Activated CD4-positive, CD25-positive, alpha-beta regulatory T cell treated with anti-CD3 and anti-CD28 coated beads, Interleukin-2, amount 50 U/mL, for 16 hours (primary cell): ENCODE results near the gene BRSK1.
"Not testable (repeated sequence)": the region's sequence is repeated elsewhere in the genome, so short reads cannot be mapped to it uniquely, and the experiment has no call there.

Experiments
- DNase-seq: peaks from one replicate; pipeline ENCODE4 v3.0.0-alpha.2; 2020; ENCODE audit warnings: low read depth, low spot score

BRSK1 gene

DNA sequence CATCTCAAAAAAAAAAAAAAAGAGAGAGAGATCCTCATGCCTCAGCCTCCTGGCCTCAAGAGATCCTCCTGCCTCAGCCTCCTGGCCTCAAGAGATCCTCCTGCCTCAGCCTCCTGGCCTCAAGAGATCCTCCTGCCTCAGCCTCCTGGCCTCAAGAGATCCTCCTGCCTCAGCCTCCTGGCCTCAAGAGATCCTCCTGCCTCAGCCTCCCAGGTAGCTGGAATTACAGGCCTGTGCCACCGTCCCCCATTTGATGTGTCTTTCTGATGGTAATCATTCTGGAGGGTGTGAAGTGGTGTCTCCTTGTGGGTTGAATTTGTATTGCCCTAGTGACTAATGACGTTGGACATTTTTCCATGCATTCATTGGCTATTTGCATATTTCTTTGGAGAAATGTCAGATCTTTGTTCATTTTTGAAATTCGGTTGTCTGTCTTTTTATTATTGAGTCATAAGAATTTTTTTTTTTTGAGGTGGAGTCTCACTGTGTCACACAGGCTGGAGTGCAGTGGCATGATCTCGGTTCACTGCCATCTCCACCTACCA, 45.0 kb downstream of the BRSK1 start:
- not testable (repeated sequence) for DNase-seq

DNA sequence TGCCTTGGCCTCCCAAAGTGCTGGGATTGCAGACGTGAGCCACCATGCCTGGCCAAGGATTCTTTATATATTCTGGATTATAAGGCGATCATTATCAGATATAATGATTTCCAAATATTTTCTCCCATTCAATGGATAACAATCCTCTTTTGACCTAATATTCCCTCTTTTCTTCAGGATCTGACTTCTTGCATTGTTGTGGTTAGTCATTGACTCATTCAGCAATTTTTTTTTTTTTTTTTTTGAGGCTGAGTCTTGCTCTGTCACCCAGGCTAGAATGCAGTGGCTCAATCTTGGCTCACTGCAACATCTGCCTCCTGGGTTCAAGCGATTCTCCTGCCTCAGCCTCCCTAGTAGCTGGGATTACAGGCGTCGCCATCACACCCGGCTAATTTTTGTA, 46.0 kb downstream of the BRSK1 start:
- DNase-seq = not testable (repeated sequence)

DNA sequence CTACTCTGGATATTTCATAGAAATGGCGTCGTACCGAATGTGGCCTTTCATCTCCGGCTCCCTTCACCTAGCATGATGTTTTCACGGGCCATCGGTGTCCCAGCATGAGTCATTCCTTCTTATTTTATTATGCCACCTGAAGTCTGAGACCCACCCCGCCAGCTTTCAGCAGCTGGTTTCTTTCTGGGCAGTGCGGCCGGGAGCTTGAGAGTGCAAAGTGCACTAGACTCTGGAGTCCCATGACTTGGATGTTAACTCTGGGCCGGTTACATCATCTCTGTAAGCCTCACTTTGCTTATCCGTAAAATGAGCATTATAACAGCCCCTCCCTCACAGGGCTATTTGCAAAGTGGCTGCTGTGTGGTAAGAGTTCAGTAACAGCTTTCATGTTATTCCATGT, 50.1 kb downstream of the BRSK1 start:
- DNase-seq = no peak

DNA sequence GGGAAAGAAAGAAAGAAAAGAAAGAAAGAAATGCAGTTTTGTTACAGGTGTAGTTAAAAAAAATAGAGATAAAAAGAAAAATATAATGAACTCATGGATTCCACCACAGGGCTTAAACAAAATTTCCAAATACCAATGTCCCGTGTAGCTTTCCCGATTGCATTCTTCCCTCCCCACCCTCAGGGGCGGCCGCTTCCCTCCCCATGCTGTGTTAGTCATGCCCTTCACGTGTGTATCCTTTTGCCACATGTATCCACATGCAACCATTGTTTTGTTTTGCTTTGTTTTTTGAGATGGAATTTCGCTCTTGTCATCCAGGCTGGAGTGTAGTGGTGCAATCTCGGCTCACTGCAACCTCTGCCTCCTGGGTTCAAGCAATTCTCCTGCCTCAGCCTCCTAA, 52.3 kb downstream of the BRSK1 start:
- DNase-seq = no peak

DNA sequence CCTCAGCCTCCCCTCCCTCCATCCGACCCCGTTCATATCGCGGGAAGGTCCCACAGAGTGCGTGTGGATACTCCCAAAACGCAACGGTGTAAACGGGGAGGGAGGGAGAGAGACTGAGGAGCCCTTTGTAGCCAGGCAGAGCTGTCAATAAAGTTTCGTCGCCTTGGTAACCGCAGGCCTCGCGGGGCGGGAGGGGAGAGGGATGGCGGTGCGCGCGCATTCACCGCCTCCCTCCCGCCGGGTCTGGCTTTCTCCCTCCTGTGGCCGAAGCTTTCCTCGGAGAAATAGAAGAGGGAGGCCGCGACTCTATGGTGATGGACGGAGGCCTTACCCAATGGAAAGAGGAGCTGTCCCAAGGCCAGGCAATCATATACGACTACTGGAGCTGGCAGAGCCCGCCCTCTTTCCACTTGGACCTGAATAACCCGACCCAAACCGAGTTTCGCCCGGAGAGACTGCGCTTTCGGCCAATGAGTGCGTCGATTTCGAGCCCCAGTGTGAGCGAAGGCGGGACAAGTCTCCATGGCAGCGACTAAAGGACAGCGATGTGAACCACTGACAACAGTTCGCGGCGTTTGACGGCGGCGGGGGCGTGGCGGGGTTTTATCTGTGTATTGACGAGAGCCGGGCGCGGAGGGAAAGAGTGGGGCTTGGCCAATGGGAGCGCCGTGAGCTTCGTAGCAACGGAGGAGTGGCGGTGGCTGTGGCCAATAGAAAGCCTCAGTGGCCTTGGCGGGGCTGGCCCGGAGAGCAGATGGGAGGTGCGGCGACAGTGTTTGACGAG, 55.5 kb downstream of the BRSK1 start, which contains the start of gene KMT5C:
Gene KMT5C, plus strand, starts transcription at position 772 of the 784 bp plus-strand sequence. CDS start 2,061 bp downstream, outside the sequence.
- DNase-seq = peak; percentile 100

DNA sequence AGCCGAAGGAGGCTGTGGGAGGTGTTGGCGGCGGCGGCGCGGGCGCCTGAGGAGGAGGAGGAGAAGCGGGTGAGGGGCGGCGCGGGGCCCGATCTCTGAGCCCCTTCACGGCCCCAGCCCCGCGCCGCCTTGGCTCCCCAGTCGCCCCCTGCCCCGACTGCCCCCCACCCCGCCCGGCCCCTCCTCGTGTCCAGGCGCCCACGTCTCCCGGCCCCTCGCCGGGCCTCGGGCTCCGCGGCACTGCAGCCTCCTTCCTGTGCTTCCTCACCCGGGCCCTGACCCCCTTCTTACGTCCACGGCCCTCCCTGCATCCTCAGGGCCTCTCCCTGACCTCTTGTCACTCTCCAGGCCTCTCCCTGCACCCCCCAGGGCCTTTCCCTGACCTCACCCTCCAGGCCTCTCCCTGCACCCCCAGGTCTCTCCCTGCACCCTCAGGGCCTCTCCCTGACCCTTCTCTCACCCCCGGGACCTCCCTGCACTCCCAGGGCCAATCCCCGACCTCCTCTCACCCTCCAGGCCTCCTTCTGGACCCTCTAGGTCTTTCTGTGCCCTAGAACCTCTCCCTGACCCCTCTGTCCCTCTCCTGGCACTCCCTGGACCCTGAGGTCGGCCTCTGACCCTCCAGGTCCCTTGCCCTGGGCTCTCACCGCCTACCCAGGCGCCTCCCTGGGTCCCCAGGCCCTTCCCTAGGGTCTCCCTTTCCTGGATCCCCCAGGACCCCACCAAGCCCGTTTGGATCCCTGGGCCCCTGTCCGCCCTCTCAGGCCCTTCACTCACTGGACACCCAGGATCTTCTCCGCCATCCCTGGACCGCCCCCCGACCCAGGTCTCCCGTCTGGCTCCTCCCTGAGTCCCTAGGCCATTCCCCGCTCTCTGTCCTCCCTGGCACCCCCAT, 56.3 kb downstream of the BRSK1 start:
- no peak for DNase-seq

DNA sequence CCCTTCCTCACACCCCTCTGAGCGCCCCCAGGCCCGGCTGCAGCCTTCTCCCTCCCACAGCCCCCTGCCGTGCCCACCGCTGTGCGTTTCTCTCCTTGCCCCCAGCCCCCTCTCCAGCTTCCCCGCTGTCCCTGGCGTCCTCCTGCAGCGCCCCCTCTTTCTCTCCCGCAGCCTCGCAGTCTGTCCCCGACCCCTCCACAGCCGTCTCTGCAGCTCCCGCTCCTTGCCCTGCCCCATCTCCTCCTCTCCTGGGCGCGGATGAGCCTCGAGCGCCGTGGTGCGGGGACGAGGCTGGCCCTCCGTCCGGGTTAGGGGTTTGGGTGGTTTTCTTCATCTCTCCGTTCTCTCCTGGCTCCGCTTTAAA, 57.0 kb downstream of the BRSK1 start:
- DNase-seq = no peak

DNA sequence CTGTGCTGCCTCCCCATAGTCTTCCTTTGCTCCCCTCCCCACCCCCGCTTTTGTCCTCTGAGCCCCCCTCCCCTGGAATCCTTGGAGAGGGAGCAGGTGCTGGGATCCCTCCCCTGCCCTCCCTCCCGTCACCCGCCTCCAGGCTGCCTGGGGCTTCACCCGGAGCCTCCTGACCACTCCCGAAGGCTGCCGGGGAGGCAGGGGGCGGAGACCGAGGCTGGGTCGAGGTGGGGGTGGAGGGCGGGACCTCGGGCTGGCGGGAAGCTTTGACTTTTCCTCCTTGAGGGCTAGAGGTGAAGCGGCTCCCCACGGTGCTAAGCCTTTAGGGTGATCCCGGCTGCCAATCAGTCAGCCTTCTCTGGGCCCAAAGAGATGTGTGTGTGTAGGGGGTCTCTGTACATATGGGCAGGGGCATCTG, 57.4 kb downstream of the BRSK1 start:
- DNase-seq = no peak

DNA sequence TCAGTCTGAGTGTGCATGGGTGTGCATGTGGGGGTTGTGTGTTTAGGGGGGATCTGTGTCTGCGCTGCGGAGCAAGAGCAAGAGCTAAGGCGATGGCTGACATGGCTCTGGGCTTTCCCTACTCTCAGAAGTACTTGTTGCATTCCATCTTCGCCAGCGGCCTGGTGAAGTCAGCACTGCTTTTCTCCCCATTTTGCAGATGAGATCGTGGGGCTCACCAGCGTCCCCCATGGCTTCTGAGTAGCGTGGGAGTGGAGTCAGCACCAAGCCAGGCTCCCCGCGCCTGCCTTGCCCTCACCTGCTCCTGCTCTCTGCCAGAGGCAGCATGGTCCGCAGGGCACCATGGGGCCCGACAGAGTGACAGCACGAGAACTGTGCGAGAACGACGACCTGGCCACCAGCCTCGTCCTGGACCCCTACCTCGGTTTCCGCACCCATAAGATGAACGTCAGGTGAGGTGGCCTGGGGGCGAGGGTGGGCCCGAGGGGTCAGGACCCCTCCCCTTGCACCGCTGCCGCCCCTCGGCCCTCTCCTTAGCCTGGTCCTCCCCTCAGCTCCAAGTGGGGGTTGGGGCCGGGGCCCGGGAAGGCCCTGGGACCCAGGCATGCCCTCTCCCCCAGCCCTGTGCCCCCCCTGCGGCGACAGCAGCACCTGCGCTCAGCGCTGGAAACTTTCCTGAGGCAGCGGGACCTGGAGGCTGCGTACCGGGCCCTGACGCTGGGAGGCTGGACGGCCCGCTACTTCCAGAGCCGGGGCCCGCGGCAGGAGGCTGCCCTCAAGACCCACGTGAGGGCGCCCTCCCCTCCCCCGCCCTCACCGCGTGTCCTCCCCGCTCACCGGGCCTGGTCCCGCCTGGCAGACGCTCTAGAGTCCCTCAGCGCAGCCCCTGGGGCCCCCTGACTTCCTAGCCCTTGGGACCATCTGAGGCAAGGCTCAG, 58.1 kb downstream of the BRSK1 start:
- DNase-seq = no peak

DNA sequence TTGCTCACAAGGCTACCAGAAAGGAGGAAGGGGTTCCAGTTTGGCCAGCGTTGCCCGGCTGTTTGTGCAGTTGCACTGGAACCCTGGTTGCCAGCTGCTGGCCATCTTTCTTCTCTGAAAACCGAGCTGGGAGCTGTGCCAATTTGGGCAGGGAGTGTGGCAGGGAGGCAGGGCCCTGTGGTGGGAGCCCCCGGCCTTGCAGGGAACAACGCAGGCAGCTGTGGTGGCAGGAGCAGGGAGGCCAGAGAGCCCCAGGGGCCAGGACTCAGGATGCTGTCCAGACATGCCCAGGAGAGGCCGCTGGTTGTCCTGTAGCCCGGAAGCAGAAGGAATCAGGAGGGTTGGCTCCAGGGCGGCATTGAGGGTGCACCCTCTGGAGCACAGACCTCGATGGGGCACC, 60.6 kb downstream of the BRSK1 start:
- DNase-seq = no peak

DNA sequence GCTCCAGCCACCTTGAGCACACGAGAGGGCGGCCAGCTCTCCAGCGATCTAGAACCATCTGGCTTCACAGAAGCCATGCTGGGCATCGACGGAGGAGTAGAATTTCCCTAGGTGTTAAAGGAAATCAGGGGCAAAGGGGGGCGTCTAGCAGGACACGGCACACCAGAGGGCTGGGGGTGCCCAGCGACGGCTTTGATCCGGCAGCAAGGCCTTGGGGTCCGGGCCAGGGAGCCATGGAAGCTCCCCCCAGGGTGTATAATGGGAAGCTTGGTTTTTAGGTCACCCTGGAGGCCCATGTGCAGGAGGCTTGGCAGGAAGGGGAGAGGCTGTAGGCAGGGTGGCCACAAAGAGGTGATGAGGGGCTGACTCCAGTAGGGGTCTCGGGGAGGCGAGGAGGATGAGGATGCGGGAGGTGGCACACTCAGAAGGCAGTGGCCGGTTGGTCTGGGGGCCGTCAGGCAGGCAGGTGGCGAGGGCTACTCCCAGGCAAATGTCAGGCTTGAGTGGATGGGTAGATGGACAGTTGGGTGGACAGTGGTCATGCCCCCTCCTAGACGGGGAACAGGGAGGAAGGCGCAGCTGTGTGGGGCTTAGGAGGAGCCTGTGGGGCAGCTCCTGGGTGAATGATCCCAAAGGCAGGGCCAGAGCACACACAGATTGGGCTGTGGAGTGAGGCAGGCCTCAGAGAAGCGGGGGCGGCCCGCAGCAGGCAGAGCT, 61.5 kb downstream of the BRSK1 start:
- DNase-seq = no peak

DNA sequence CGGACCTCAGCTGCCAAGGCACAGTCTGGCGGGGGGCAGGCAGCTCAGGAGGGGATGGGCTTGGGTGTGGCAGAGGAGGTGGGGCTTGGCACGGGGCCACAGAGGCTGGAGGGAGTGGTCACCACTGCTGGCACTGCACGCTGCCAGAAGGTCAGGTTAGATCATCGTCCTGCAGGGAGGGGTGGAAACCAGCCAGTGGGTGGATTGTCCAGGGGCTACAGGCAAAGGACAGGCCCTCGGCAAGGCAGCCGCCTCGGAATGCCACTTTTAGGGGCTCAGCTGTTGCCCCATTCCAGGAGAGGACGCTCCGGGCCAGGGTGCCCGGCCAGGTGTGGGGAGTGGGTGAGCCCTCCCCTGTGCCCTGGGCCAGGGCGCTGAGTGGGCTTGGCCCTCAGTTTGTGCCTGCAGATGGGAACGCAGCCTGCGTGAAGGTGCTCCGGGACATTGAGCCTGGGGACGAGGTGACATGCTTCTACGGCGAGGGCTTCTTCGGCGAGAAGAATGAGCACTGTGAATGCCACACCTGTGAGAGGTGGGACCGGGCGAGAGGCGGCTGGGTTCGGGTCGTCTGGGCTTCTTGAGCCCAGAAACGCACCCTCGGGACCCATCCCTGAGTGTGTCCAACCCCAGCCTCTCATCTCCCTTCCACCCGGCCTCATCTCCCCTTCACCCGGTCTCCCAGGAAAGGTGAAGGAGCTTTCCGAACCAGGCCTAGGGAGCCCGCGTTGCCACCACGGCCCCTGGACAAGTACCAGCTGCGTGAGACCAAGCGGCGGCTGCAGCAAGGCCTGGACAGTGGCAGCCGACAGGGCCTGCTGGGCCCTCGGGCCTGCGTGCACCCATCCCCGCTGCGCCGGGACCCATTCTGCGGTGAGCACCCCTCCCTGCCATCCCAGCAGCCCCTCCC, 62.3 kb downstream of the BRSK1 start:
- DNase-seq = no peak

DNA sequence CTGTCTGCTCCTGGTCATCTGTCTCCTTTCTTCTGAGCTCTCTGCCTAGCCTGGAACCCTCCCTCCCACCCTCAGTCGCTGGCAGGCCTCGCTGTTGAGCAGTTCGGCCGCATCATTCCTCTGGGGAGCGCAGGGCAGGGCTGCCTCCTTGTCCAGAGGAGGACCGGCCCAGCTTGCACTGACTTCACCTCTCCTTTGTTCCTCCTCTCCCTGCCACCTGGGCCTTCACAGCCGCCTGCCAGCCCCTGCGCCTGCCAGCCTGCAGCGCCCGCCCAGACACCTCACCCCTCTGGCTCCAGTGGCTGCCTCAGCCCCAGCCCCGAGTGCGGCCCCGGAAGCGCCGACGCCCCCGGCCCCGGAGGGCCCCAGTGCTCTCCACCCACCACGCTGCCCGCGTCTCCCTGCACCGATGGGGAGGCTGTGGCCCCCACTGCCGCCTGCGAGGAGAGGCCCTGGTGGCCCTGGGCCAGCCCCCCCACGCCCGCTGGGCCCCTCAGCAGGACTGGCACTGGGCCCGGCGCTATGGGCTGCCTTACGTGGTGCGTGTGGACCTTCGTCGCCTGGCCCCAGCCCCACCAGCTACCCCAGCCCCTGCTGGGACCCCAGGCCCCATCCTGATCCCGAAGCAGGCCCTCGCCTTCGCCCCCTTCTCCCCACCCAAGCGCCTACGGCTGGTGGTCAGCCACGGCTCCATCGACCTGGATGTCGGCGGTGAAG, 63.1 kb downstream of the BRSK1 start:
- DNase-seq = no peak

DNA sequence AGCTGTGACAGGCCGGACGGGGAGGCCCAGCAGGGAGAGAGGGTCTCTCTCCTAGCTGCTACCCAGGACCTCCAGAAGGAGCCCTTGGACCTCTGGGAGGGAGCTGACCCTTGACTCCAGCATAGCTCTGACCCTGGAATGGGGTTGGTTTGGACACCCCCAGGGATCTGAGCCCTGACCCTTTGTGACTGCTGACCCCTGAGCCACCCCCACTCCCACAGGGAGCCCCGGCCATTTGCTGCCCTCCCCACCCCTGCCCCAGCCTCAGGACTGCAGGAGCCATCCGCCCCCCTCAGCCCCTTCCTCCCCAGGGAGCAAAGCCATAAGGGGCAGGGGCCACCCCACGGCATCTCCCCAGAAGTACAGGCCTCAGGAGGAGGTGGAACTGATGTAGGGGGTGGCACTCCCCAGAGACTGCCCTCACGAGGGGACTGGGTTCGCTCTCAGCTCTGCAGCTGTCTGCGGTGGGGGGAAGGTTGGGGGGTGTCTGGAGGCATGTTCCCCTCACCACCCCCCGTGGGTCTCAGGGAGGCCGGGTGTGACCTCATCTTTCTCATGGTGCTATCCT, 63.7 kb downstream of the BRSK1 start:
- DNase-seq = no peak

DNA sequence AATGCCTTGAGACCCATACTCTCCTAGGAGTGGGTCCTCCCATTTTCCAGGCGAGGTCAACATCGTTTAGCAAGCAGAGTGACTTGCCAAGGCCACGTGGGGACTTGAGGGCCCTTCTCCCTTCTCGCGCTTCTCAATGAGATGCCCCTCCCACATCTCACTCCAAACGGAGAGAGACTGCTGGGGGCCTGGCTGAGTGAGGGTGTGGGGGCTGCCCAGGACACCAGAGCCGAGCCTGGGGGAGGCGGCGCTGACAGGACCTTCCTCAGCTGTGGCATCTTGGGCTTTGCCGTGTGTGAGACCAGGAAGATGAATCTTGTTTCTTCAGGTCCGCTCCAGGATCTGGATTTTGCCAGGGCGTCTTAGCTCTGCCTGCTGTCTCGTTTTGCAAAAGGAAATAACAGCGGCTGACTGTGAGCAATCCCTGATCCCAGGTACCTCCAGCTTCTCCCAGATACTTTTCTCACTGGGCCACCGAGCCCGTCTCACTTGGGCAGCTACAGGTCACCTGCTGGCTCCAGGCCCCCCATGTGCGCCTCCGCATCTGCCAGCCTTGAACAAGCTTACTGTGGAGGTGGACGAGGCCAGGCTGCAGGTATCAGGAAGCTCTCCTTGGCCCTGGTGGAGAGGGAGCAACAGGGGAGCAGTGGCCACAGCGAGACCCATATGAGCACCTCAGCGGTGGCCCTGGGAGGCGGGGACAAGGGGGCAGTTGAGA, 64.7 kb downstream of the BRSK1 start:
- no peak for DNase-seq

DNA sequence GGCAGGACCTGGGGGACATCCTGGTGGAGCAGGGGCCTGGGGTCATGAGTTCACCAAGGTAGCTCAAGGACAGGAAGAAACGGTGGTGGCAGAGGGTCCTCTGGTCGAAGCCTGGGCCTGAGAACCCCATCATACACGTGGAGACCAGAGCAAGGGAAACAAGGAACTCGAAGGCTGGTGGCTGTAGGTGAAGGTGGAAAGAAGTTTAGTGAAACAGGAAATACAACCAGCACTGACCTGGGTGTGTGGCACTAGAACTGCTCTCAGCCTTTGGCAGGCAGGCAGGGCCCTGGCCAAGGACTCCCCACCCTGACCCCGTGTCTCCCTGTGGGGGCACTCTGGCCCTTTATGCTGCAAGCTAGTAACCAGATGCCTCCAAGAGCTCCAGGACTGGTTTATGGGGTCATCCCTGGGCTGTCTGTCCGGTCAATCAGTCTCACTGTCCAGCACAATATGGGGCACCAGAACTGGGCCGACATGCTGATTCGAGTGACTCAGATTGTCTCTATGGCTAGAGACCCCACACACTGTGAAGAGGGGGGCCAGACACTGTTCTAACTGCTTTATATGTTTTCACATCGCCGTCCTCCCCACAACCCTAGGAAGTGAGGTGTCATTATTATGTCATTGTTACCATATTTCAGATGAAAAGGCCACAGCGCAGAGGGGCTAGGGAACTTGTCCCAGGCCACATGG, 67.0 kb downstream of the BRSK1 start:
- DNase-seq = no peak

DNA sequence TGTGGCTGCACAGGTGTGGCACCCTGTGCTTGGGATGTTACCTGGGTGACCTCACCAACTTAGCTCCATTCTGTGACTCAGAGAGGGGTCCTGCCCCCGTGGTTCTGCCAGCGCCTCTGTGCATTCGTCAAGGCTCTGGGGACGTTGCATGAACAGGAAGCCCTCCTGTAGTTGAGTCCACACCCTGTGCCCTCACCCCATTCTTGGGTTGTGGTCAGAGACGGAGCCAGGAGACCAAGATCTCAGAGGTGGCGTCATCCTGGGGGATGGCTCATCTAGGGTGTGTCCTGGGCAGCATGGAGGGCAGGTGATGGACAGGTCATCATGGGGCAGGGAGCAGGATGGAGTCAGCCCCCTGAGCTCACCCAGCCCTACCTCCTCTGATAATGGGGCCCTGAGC, 68.2 kb downstream of the BRSK1 start:
- no peak for DNase-seq
